NCI-H187 (cell line): ENCODE measurements around the gene SLC39A10.
"Not testable (repeated sequence)": the region's sequence is repeated elsewhere in the genome, so short reads cannot be mapped to it uniquely, and the experiment has no call there.

ENCODE experiments used
- DNase-seq, 2 experiments: peaks; one replicate each; lab custom pipeline; 2025; lab: John Stamatoyannopoulos, UW

The SLC39A10 gene

GRCh38 chr2:195644708-195645107, 12.3 kb upstream of the SLC39A10 start:
- DNase-seq = not testable (repeated sequence)

- DNase-seq = no peak
Observed at GRCh38 chr2:195645413-195645812, 11.6 kb upstream of the SLC39A10 start.

GRCh38 chr2:195646424-195646823, 10.6 kb upstream of the SLC39A10 start:
- no peak for DNase-seq

- DNase-seq = no peak
Observed at GRCh38 chr2:195647302-195647701, 9.7 kb upstream of the SLC39A10 start.

GRCh38 chr2:195648370-195648769, 8.7 kb upstream of the SLC39A10 start:
- not testable (repeated sequence) for DNase-seq

- DNase-seq = no peak
Observed at GRCh38 chr2:195648787-195649186, 8.2 kb upstream of the SLC39A10 start.

- DNase-seq = no peak
Observed at GRCh38 chr2:195649629-195650190, 7.3 kb upstream of the SLC39A10 start.

- no peak for DNase-seq
Observed at GRCh38 chr2:195651046-195651445, 6.0 kb upstream of the SLC39A10 start.

GRCh38 chr2:195652911-195653310, 4.1 kb upstream of the SLC39A10 start:
- DNase-seq = no peak

- no peak for DNase-seq
Observed at GRCh38 chr2:195656161-195656858, 716 bp upstream of the SLC39A10 start.

- no peak for DNase-seq
Observed at GRCh38 chr2:195657634-195658540, 861 bp downstream of the SLC39A10 start.

GRCh38 chr2:195658541-195658890, 1.5 kb downstream of the SLC39A10 start:
- no peak for DNase-seq

- no peak for DNase-seq
Observed at GRCh38 chr2:195659114-195659513, 2.1 kb downstream of the SLC39A10 start.

GRCh38 chr2:195659982-195660890, 3.2 kb downstream of the SLC39A10 start:
- DNase-seq = peak in 1 of 2 experiments; percentile 9

- no peak for DNase-seq
Observed at GRCh38 chr2:195662138-195662537, 5.1 kb downstream of the SLC39A10 start.

GRCh38 chr2:195663007-195663406, 6.0 kb downstream of the SLC39A10 start:
- no peak for DNase-seq

GRCh38 chr2:195664528-195664927, 7.5 kb downstream of the SLC39A10 start:
- no peak for DNase-seq

GRCh38 chr2:195665153-195665552, 8.1 kb downstream of the SLC39A10 start:
- not testable (repeated sequence) for DNase-seq

- DNase-seq = no peak
Observed at GRCh38 chr2:195666113-195666712, 9.2 kb downstream of the SLC39A10 start.

GRCh38 chr2:195667974-195668373, 10.9 kb downstream of the SLC39A10 start:
- no peak for DNase-seq

- no peak for DNase-seq
Observed at GRCh38 chr2:195670191-195670590, 13.2 kb downstream of the SLC39A10 start.
